ENCODE data around the gene IRX5.

IRX5 gene

GRCh38 chr16:54952195-54952594 is 21.5 kb downstream of the IRX5 start:
- no peak for DNase-seq (ENCODE audit: low spot score)

- DNase-seq (ENCODE audit: low spot score): no peak
Observed at GRCh38 chr16:54953461-54953860, 22.8 kb downstream of the IRX5 start.

- DNase-seq (ENCODE audit: low spot score): no peak
Observed at GRCh38 chr16:54954220-54954619, 23.6 kb downstream of the IRX5 start.

- DNase-seq (ENCODE audit: low spot score): no peak
Observed at GRCh38 chr16:54955757-54956156, 25.1 kb downstream of the IRX5 start.

GRCh38 chr16:54957403-54958166 is 26.9 kb downstream of the IRX5 start:
- no peak for DNase-seq (ENCODE audit: low spot score)

GRCh38 chr16:54962045-54962444 is 31.4 kb downstream of the IRX5 start:
- DNase-seq (ENCODE audit: low spot score): no peak

- no peak for DNase-seq (ENCODE audit: low spot score)
Observed at GRCh38 chr16:54964239-54964638, 33.6 kb downstream of the IRX5 start.

- no peak for DNase-seq (ENCODE audit: low spot score)
Observed at GRCh38 chr16:54965464-54965863, 34.8 kb downstream of the IRX5 start.

GRCh38 chr16:54968011-54968410 is 37.3 kb downstream of the IRX5 start:
- DNase-seq (ENCODE audit: low spot score): no peak

GRCh38 chr16:54968784-54969183 is 38.1 kb downstream of the IRX5 start:
- no peak for DNase-seq (ENCODE audit: low spot score)

- DNase-seq (ENCODE audit: low spot score): no peak
Observed at GRCh38 chr16:54970016-54970415, 39.4 kb downstream of the IRX5 start.

GRCh38 chr16:54974367-54974766 is 43.7 kb downstream of the IRX5 start:
- DNase-seq (ENCODE audit: low spot score): no peak

GRCh38 chr16:54976651-54977200 is 46.1 kb downstream of the IRX5 start:
- DNase-seq (ENCODE audit: low spot score): no peak

- no peak for DNase-seq (ENCODE audit: low spot score)
Observed at GRCh38 chr16:54977211-54977610, 46.5 kb downstream of the IRX5 start.

- DNase-seq (ENCODE audit: low spot score): no peak
Observed at GRCh38 chr16:54980821-54981220, 50.2 kb downstream of the IRX5 start.

Measured in CD4-positive, alpha-beta T cell treated with Interleukin-6 at 100 ng/mL for 8 hours (primary cell).